HG03025 (cell line): ENCODE data around the gene SCP2.

Experiments
- ATAC-seq: cut with Tn5 transposase; IDR thresholded peaks from one replicate; pipeline ENCODE4 v1.9.1; 2021; ENCODE audit warnings: mild to moderate bottlenecking, moderate library complexity; ENCODE audit not compliant: unreplicated experiment, low FRiP score

SCP2 gene

DNA sequence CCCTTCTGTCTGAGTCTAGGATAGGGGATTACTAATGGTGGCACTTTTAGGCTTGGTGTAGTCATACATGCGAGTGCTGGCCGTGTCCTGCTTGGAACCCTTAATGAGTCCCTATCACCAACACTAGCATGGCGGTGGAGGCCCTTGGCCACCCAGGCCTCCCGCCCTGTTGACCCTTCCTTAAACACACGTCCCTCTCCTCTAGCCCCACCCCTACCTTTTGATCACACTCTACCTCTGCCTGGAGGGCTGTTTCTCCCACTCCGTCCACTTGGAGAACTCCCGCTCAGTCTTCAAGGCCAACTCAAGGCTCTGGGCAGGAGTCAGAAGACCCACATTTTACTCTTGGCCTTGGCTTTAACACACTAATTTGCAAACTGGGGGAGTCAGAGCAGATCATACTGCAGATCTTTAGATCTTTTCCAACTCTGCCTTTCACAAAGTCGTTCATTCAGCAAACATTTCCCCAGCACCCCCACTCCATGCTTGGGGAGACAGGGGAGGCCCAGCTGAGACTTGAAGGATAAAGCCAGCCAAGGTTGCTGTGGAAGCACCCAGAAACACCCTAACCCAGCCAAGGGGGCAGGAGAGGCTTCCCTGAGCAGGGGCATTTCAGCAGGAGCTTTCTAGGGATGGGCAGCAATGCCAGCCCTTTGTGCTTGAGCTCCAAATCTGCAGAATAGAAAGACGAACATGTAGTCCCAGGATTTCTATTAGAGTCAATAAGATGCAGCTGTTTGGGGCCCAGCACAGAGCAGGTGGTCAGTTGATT, 136.9 kb downstream of the SCP2 start:
- ATAC-seq = no peak

DNA sequence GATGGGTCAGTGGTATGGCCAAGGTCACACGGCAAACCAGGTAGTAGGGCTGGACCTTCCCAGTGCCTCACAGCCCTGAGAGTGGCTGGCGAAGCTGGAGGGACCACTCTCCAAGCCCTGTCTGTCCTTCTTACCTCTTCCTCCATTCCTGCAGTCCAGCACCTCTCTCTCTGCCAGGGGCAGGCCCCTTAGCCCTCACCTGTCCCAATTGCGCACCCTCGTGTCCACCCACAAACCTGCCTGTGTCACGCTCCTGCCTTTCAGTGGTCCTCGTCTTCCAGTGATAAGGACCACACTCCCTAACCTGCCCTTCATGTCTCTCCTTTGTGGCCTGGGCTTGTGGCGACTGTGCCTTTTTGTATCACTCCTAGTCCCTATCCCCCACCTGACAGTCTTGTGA, 138.3 kb downstream of the SCP2 start:
- ATAC-seq = no peak

DNA sequence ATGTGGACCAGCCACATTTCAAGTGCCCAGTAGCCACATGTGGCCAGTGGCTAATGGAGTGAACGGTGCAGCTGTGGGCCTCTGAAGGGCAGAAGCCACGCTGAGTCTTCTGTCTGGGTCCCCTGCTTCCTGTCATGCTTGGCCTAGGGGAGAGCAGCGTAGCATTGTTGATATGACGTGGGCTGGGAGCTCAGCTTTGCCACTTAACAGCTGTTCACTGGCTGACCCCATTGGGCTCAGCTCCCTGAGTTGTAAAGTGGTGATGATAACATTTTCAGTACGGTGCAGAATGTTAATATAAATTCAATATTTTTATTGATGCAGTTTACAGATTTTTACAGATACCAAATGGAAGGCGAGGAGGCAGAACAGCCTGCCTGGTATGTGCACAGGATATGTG, 139.4 kb downstream of the SCP2 start:
- ATAC-seq = no peak

DNA sequence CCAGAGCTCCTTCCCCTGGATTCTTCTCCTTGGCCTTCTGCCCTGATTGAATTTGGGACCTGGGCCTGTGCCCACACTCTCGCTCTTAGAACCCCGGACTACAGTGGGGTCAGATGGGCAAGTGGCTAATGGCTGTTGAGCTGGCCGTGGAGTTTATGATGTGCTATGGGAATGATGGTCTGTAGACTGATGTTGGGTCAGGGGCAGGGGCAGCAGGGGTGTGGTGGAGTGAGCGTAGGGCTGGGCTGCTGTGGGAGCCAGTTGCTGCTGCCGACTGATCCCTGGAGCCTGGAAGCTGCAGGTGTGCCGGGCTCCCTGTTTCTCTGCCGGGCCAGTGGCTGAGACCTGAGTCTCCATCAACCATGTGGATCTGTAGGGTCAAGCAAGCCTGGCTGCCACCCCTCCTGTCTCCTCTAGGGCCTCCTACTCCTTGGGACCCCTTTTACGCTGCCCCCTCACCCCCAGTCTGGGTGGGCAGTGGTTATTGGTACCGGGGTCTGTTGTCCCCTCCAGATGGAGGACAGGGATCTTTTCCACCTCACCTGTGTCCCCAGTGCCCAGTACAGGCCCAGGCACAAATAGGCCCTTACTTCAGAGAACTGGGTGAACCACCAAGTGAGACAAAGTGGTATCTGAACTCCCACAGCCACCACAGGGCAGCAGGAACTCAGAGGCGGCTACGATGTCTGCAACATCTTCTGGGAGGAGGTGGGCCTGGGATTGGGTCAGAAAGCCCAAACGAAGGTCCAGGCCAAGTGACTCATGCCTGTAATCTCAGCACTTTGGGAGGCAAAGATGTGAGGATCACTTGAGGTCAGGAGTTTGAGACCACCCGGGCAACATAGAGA, 140.0 kb downstream of the SCP2 start:
- no peak for ATAC-seq

DNA sequence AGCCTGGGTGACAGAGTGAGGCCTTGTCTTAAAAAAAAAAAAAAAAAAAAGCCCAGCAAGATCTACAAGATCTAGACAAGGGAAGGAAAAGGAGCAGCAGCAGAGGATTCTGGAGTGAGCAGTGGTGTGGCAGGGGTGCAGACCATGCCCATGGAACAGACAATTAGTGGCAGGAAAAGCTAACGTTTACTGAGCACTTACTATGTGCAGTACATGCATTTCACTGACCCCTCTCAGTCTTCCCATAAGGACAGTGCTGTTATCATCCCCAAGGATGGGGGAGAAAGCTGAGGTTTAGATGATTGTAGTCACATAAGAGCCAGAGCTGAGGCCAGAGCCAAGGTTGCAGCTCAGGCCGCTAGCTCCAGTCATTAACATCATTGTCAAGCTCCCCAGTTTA, 140.8 kb downstream of the SCP2 start:
- ATAC-seq = no peak

DNA sequence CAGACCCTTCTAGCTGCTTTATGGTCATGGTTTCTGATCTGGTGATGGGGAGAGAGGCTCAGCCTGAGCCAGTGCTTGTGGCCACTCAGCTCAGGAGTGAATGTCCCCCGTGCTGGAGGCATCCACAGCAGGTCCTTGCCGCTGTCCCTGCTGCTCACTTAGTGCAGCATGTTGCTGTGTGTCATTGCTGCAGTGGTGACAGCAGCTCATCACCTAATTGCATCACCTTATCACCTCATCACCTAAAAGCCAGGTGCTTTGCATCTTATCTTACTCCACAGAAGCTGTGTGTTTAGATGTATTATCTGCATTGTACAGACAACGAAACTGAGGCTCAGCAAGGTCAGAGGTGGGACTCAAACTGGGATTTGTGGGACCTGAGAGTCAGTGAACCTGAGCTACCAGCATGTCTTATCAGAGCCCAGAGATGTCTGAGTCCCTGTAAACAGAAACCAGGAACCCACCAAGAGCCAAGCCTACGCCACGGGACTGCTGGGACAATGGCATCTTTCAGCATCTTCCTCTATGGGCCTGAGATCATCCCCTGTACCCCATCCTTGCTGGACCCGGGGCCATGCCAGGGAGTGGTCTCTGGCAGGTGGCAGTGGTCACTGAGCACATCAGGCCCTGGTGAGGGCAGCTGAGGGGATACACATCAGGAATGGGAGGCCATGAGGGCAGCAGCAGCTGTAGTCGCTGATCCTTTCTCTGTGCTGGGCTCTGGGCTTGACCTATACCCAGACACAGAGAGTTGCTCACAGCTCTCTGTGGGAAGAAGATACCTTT, 141.4 kb downstream of the SCP2 start:
- no peak for ATAC-seq

DNA sequence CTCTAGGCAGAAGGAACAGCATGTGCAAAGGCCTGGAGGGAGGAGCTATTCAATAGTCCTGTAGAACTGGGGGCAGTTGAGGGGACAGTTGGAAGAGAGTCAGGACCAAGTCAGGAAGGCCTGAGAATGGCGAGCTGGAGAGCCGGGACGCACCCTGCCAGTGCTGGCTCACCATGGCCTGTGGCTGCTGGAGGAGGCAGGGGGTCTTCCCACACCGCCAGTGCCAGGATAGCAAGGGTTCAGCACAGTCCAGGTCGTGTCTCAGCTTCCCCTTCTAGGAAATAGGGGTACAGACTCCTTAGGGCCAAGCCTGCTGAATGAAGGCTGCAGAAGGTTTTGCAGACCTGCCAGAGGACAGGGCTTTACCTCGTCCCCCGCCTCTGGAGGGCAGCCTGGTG, 142.2 kb downstream of the SCP2 start:
- no peak for ATAC-seq

DNA sequence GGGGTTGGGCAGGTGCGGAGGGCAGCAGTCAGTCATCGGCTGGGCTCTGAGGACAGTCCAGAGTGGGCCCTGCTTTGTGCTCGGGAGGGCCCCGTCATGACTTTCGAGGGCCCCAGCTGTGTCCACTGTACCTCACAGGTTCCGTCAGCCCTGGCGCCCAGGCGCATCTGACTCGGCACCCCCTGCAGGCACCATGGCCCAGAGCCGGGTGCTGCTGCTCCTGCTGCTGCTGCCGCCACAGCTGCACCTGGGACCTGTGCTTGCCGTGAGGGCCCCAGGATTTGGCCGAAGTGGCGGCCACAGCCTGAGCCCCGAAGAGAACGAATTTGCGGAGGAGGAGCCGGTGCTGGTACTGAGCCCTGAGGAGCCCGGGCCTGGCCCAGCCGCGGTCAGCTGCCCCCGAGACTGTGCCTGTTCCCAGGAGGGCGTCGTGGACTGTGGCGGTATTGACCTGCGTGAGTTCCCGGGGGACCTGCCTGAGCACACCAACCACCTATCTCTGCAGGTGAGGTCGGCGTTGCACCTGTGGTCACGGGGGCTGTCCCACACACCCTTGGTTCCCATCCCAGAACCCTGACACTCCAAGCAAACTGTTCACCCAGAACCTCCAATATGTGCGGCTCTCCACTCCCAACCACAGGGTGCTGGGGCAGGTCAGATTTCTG, 142.7 kb downstream of the SCP2 start:
- ATAC-seq = no peak

DNA sequence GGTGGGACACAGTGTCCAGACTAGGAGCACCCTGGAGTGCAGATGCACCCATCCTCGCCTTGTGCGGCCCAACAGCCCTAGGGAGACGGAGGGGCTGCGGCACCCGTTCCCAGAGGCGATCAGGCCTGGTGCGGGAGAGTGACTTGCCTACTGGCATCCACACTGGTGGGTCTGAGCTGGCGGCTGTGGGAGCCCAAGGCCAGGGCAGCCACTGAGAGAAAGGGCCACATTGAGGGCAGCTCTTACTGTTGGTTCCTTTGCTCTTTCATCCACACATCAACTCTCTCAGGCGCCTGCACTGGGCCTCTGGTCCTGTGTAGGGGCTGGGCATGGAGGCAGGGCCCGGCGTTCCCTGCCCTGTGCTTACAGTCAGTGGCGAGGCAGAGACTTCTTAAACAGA, 143.5 kb downstream of the SCP2 start:
- no peak for ATAC-seq

DNA sequence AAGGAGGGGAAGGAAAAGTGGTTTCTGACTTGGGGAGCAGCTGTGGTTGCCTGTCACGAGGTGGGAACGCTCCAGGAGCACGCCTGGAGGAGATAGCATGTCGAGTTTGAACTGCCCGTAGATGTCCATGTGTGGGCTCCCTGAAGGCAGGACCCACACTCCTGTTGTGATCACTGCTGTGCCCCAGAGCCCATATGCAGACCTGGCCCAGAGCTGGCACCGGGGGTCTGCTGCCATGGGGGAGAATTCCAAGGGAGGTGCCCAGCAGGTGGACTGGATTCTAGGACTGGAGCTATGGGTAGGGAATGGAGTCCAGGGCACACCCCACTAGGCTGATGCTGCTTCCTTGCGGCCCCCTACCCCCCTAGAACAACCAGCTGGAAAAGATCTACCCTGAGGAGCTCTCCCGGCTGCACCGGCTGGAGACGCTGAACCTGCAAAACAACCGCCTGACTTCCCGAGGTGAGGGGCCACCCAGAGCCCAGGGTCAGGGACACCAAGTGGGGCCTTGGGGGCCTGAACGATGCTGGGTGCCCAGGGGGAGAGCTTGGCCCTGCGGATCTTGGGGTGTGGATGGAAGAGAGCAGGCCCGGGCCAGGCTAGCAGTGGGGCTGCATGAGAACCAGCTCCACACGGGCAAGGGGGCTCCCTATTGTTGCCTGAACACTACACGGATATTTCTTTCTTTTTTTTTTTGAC, 144.2 kb downstream of the SCP2 start:
- no peak for ATAC-seq

DNA sequence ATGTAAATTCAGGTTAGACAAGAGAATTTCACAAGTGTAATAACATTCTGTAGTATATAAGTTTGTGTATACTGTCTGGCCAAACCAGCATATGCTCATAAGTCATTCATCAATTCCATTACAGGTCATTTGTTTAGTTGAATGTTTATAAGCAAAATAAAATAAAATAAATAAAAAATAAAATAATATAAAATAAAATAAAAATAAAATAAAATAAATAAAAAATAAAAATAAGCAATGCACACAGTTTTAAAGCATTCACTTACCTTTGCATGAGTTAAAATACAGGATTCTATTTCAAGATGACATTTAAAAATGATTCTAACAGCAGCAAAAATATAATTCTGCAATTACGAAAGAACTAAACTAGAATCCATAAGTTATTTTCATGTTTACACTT, 144.8 kb downstream of the SCP2 start:
- no peak for ATAC-seq

DNA sequence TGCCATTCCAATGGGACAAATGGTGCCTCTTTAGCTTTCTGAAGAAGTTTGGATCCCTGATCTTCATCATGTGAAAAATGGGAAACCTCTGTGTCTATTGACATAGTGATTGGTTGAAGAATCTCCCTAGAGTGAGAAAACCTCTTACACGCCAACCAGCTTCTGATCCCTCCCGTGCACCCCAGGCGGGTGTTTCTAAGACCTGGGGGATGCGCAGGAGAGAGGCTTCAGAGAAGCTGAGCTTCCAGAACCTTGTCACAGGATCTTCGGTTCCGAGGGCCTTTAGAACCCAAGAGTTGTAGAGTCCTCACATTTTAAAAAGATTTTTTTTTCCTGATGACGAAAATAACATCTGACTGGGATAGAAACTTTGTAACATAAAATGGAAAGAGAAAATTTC, 146.2 kb downstream of the SCP2 start:
- no peak for ATAC-seq

DNA sequence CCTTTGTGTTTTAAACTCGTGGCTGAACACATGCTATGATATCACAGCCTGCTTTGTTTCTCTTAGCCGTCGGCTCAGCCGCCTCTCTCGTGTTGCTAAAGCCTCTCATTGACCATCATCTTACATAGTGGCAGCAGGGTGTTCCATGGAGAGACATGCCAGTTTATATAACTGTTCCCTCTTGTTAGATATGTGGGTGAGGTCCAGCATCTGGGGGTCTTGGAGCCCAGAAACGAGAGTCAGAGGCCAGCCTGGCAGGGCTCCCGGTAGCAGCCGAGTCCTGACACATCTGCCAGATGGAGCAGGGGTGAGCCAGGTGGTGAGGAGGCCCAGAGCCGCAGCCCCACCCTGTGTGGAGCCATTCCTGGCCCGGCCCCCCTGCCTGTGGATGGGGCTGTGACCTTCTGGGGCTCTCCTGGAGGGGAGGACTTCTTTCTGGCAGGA, 146.8 kb downstream of the SCP2 start:
- no peak for ATAC-seq

DNA sequence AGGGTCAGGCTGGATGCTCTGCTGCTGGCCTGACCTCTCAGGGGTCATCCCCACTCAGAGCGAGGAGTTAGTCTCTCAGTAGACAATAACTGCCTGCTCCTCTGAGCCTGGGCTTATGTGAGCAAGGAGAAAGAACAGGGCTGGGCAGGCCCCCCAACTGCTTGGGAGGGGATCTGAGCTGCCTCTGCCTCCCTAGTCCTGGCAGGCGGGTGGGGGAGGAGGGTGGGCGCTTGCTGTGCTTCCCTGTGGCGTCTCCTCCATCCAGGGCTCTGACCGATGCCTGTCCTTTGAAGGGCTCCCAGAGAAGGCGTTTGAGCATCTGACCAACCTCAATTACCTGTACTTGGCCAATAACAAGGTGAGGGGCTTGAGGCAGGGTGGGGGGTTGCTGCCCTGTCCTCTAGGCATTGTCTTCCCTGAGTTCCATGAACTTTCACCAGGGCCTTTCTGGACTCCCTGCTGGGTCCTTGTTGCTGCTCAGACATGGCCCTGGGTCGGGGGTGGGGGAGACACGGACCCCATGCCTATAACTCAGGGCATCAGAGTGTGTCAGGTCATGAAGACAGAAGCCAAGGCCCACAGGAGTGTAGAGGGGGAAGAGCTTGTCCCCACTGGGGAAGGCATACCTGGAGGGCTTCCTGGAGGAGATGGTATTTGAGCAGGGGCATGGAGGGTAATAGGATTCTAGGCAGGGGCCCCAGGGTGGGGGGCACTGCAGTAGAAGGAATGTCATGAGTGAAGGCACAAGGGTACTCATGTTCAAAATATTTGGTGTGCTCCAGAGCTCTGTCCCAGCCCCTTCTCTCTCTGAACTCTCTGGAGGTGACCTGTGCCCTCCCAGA, 147.5 kb downstream of the SCP2 start:
- ATAC-seq = no peak

DNA sequence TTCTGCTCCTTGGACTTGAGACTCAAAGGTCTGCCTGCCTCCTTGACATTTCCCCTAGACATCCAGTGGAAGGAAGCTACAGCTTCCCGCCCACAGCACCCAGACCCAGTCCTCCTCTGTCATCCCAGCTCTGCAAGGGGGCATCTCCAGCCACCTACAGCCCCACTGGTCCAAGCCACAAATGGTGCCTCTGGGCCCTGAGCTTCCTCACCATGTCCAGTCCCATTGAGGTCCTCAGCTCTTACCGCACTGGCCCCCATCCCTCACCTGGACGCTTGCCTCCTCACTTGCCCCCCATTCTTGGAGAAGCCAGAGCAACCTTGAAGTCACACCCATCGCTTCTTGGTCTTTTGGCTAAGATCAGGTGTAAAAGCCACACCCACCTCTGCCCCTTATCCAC, 148.1 kb downstream of the SCP2 start:
- no peak for ATAC-seq

DNA sequence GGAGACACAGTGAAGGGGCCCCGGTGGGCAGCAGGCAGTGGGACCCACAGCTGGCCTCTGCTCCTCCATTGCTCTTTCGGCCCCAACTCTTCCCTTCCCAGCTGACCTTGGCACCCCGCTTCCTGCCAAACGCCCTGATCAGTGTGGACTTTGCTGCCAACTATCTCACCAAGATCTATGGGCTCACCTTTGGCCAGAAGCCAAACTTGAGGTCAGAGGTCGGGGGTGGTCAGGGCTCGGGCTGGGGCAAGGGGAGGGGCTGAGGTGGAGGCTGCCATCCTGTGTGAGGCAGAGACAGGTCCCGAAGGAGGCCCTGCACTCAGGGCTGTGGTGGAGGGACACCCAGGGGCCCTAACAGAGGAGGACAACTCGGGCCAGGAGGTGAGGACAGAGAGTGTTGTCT, 148.7 kb downstream of the SCP2 start:
- ATAC-seq = no peak

DNA sequence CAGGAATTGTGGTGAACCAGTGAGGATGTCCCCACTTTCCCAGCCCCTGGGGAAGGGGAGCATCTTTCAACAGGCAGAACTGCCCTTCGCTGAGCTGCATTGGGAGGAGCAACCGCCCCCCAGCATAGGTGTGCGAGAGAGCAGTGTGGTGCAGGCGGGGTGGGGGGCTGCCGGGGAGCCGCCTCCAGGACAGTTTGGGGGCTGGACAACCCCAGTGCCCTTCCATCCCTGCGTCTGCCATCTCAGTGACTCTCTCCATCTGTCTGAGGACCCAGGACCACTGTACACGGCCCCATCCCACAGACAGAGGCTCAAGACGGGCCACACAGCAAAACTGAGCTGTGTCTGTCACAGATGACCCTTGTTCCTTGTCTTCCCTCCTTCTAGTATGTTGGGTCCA, 149.1 kb downstream of the SCP2 start:
- ATAC-seq = no peak

DNA sequence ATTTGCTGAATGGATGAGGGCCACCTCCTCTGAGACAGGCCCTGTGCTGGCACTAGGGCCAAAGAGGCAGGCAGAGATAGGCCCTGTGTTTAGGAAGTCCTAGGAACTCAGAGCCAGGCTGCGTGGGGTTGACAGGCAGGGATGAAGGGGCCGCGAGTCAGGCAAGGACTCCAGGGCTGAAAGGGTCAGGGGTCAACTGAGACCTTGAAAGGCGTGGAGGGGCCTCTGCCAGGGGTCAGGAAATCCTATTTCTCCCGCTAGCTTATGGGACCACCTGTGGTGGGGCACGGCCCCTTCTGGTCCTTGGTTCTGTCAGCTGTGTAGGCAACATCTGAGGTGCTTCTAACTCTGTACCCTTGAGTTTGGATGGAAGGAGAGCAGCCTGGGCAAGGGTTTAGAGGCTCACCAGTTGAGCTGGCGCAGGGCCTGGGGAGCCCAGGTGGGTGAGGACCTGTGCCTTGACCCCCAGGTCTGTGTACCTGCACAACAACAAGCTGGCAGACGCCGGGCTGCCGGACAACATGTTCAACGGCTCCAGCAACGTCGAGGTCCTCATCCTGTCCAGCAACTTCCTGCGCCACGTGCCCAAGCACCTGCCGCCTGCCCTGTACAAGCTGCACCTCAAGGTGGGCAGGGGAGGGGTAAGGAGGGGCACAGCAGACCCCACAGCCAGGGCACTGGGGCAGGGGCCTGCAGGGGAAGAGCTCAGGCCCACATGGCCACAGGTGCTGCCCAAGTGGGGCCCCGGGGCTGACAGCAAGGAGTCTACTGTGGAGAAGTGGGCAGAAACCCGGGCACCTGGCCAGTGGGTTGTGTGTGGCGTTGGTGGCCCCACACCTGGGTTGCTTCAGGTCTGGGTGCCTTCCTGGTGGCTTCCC, 149.9 kb downstream of the SCP2 start:
- ATAC-seq = no peak
